Gastroesophageal sphincter (tissue), 3 donors: ENCODE results near the gene FGFR3.

Source experiments
- EP300 ChIP-seq: sonication (generic); formaldehyde crosslinking; IDR thresholded peaks from one replicate; pipeline ENCODE4 v1.6.1; 2017; ENCODE audit warnings: antibody characterized with exemption, mild to moderate bottlenecking
- POLR2A ChIP-seq, 2 donors: fragments of 450-650 bp; IDR thresholded peaks; one replicate each; pipeline ENCODE4 v1.6.1; 2017; ENCODE audit warnings: antibody characterized with exemption in 2 of 2, mild to moderate bottlenecking in 2 of 2, moderate library complexity in 1 of 2
- POLR2AphosphoS5 ChIP-seq: sonication (generic); formaldehyde crosslinking; IDR thresholded peaks from one replicate; pipeline ENCODE4 v1.6.1; 2017; ENCODE audit warnings: antibody characterized with exemption
- TF ChIP-seq, protein P1 (sequence below), 4 experiments: fragments of 200-600 bp in 2 of 4; fragments of 450-650 bp in 2 of 4; sonication (generic) in 1 of 4; IDR thresholded peaks; one replicate each; pipeline ENCODE4 v1.5.1; 2017 to 2019; ENCODE audit warnings: antibody characterized with exemption in 4 of 4, mild to moderate bottlenecking in 2 of 4, moderate library complexity in 2 of 4

DNA sequence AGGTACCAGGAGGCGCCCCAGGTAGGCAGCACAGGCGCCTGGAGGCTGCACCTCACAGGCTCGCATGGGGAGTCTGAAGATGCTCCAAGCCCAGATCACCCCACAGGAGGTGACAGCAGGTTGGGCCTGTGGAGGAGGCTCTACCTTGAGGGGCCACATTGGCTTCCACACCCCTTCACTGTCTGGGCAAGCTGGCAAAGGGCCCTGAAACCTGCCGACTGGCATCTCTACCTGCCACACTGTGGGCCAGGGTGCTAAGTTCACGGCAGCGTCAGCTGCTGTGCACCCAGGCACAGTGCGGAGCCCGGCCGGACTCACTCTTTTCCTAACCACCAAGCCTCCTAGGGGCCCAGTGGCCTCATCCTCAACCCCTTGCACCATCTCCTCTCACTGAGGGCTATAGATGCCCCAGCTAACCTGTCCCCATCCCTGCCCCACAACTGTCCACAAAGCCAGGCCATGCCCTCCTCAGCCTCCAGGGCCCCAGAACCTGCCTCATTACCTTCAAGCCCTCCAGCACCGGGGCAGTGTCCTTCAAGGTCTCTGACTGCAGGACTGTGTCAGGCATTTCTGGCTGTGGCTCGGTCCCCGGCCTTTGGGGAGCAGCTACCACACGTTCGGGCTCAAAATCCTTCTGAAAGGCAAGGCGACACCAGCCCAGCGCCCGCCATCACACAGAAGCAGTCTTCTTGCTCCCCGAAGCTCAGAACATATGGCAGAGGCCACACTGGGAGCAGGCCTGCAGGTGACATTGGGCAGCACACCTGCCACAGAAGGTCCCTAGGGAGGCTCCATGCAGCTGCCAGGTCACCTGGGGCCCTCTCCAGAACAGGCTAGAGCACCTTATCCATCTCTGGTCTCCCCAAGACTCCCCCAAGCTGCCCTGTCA lies 28.8 kb downstream of the FGFR3 start:
- TF ChIP-seq POLR2A (IDR thresholded peaks at IDR 0.05) = no peak
- TF ChIP-seq, protein P1, sequence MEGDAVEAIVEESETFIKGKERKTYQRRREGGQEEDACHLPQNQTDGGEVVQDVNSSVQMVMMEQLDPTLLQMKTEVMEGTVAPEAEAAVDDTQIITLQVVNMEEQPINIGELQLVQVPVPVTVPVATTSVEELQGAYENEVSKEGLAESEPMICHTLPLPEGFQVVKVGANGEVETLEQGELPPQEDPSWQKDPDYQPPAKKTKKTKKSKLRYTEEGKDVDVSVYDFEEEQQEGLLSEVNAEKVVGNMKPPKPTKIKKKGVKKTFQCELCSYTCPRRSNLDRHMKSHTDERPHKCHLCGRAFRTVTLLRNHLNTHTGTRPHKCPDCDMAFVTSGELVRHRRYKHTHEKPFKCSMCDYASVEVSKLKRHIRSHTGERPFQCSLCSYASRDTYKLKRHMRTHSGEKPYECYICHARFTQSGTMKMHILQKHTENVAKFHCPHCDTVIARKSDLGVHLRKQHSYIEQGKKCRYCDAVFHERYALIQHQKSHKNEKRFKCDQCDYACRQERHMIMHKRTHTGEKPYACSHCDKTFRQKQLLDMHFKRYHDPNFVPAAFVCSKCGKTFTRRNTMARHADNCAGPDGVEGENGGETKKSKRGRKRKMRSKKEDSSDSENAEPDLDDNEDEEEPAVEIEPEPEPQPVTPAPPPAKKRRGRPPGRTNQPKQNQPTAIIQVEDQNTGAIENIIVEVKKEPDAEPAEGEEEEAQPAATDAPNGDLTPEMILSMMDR (IDR thresholded peaks at IDR 0.05) = no peak
- TF ChIP-seq POLR2AphosphoS5 = no peak
- no peak for TF ChIP-seq EP300
